Adrenal gland (tissue), 19 donors: Measurements from ENCODE around the gene GPAT2. TPM values are rescaled to one million over a fixed set of nuclear protein-coding genes. Genes with fewer than 3 reads are reported as not detected.
"Not testable (repeated sequence)": the region's sequence is repeated elsewhere in the genome, so short reads cannot be mapped to it uniquely, and the experiment has no call there.

Source experiments
- DNase-seq, 7 donors: peaks; one replicate each; pipeline ENCODE4 v3.0.0-alpha.2; 2019 to 2020
- H3K27ac ChIP-seq, 5 donors: fragments of 200-600 bp; sonication (generic) in 4 of 5; 1 replicate in 3 of 5; 2 replicates in 2 of 5; pipeline versions ENCODE4 v1.5.1 to v1.8.0; 2016 to 2020; ENCODE audit warnings: mild to moderate bottlenecking in 1 of 5
- H3K27me3 ChIP-seq: fragments of 200-600 bp; 2 replicates; pipeline ENCODE4 v1.8.0; 2021
- H3K36me3 ChIP-seq, 2 donors: fragments of 200-600 bp; replicated peaks in 1 of 2; 1 replicate in 1 of 2; 2 replicates in 1 of 2; pipeline versions ENCODE4 v1.5.1 to v1.8.0; 2018 to 2022
- H3K4me1 ChIP-seq, 2 donors: fragments of 200-600 bp; replicated peaks in 1 of 2; 1 replicate in 1 of 2; 2 replicates in 1 of 2; pipeline versions ENCODE4 v1.5.1 to v1.8.0; 2018 to 2021
- H3K4me3 ChIP-seq, 4 donors: fragments of 200-600 bp; sonication (generic) in 3 of 4; one replicate each; pipeline ENCODE4 v1.5.1; 2016 to 2018
- H3K9me3 ChIP-seq, 3 donors: fragments of 200-600 bp; sonication (generic) in 1 of 3; replicated peaks in 1 of 3; 1 replicate in 2 of 3; 2 replicates in 1 of 3; pipeline versions ENCODE4 v1.5.1 to v1.8.0; 2016 to 2021
- POLR2A ChIP-seq, 2 donors: fragments of 450-650 bp; IDR thresholded peaks; one replicate each; pipeline ENCODE4 v1.6.1; 2017; ENCODE audit warnings: antibody characterized with exemption in 2 of 2, mild to moderate bottlenecking in 2 of 2, moderate library complexity in 1 of 2
- WGBS, 4 donors: extraction: QIAGEN DNeasy Blood & Tissue Kit in 2 of 4; methylation state at CpG; one replicate each; pipeline versions ENCODE4 v1.1.5 to v1.1.7; 2013 to 2017; 5-methylcytosine and 5-hydroxymethylcytosine counted together
- intact Hi-C, 2 donors: fragments of 100-400 bp; cut with DNase I; formaldehyde crosslinking; loops; one replicate each; pipeline versions ENCODE4 v1.14.1 to v1.15.0; 2022 to 2023
- long read RNA-seq, 10 donors: library from polyadenylated mRNA in 3 of 10; unstranded in 2 of 10; stranded (forward) in 1 of 10; transcript quantifications; one replicate each; pipeline ENCODE4 v2.0.0 and lab custom pipeline, GENCODE V29; 2021 to 2026
- polyA plus RNA-seq, 3 donors: library from polyadenylated mRNA; stranded (reverse); fragments of 200-250 nt in 2 of 3; fragments of 350-450 nt in 1 of 3; fragmentation: Illumina TruSeq in 1 of 3; extraction: RNeasy Lipid Tissue Mini Kit (QIAGEN cat#74804) in 1 of 3; gene quantifications; one replicate each; pipeline ENCODE4 v1.2.3, GENCODE V29; 2013 to 2014
- total RNA-seq, 9 donors: library from RNA; depleted of rRNA in 4 of 9; stranded (reverse); fragments of >200 nt in 4 of 9; fragments of 120-200 nt in 1 of 9; fragmentation: NEBNext Ultra II Directional in 1 of 9; extraction: Animal tissue kit (Norgen Biotek cat#: 25700) in 1 of 9; gene quantifications; one replicate each; pipeline versions ENCODE4 v1.1.0 to v1.2.4, GENCODE V29; 2013 to 2023
- TF ChIP-seq, protein P1 (sequence below), 6 experiments: fragments of 450-650 bp in 4 of 6; fragments of 200-600 bp in 2 of 6; sonication (generic) in 1 of 6; IDR thresholded peaks; 1 replicate in 5 of 6; 2 replicates in 1 of 6; pipeline versions ENCODE4 v1.5.1 to v1.8.0; 2016 to 2021; ENCODE audit warnings: antibody characterized with exemption in 6 of 6, mild to moderate bottlenecking in 2 of 6, moderate library complexity in 1 of 6
- donor health status: healthy with polysubstance abuse.
- donor health status: Bipolar disorder and iron deficiency.
- donor health status: DM: yes; HTN: yes; CAD: no.
- donor health status: DM: no; HTN: no; CAD: no.
- donor health status: DM: no; HTN: no; CAD: no.
- donor health status: DM: yes; HTN: yes; CAD: no.

The GPAT2 gene, protein sequence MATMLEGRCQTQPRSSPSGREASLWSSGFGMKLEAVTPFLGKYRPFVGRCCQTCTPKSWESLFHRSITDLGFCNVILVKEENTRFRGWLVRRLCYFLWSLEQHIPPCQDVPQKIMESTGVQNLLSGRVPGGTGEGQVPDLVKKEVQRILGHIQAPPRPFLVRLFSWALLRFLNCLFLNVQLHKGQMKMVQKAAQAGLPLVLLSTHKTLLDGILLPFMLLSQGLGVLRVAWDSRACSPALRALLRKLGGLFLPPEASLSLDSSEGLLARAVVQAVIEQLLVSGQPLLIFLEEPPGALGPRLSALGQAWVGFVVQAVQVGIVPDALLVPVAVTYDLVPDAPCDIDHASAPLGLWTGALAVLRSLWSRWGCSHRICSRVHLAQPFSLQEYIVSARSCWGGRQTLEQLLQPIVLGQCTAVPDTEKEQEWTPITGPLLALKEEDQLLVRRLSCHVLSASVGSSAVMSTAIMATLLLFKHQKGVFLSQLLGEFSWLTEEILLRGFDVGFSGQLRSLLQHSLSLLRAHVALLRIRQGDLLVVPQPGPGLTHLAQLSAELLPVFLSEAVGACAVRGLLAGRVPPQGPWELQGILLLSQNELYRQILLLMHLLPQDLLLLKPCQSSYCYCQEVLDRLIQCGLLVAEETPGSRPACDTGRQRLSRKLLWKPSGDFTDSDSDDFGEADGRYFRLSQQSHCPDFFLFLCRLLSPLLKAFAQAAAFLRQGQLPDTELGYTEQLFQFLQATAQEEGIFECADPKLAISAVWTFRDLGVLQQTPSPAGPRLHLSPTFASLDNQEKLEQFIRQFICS
- total RNA-seq (1 to 10 TPM in 6 of 9 donors, under 1 TPM in 3; 0.30 to 2.3 (median 1.4) TPM), polyA plus RNA-seq (1 to 10 TPM in 2 of 3 donors, under 1 TPM in 1; 0.90 to 3.3 (median 1.2) TPM)
- long read RNA-seq, donor 1: 0 reads
- long read RNA-seq, donor 2: 0 reads
- long read RNA-seq, donor 3: 0 reads
- long read RNA-seq, donor 4: 0 reads
- long read RNA-seq, donor 5, partial matches to known transcripts: 1 of 9 reads
- long read RNA-seq, donor 5, other reads (novel, unspliced or antisense): 8 of 9 reads
- long read RNA-seq, donor 6, partial matches to known transcripts: 0 of 1 reads
- long read RNA-seq, donor 6, other reads (novel, unspliced or antisense): 1 of 1 reads
- long read RNA-seq, donor 7: 0 reads
- long read RNA-seq, donor 8: 0 reads
- long read RNA-seq, donor 9: 0 reads
- long read RNA-seq, donor 10: 0 reads

DNA sequence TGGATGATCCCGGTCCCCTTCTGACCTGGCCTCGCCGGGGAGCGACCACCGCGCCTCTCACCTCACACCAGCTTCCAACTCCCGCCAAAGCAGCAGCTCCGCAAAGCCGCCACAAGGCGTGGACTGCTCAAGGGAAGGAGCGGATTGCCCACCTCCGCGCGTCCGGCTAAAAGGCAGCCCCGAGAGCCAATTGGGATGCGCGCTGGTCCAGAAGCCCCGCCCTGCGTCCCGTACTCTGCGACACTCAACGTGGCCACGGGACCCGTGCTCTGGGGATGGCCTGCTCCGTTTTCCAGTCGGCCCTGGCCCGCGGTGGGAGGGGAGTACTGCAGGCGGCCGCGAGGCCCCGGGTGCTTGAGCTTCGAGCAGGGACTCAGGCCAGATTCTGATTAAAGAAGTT is at the start of gene GPAT2:
GPAT2 (minus strand) TSS at position 125 of the 400 bp plus-strand sequence. CDS start 2,557 bp downstream, outside the sequence.
- intact Hi-C loops, H3K9me3 ChIP-seq, H3K4me3 ChIP-seq, H3K4me1 ChIP-seq, H3K27me3 ChIP-seq, H3K27ac ChIP-seq, H3K36me3 ChIP-seq, DNase-seq: not testable (repeated sequence)
- WGBS, 4 donors: no CpG with 5 or more reads among the region's 34 CpGs

DNA sequence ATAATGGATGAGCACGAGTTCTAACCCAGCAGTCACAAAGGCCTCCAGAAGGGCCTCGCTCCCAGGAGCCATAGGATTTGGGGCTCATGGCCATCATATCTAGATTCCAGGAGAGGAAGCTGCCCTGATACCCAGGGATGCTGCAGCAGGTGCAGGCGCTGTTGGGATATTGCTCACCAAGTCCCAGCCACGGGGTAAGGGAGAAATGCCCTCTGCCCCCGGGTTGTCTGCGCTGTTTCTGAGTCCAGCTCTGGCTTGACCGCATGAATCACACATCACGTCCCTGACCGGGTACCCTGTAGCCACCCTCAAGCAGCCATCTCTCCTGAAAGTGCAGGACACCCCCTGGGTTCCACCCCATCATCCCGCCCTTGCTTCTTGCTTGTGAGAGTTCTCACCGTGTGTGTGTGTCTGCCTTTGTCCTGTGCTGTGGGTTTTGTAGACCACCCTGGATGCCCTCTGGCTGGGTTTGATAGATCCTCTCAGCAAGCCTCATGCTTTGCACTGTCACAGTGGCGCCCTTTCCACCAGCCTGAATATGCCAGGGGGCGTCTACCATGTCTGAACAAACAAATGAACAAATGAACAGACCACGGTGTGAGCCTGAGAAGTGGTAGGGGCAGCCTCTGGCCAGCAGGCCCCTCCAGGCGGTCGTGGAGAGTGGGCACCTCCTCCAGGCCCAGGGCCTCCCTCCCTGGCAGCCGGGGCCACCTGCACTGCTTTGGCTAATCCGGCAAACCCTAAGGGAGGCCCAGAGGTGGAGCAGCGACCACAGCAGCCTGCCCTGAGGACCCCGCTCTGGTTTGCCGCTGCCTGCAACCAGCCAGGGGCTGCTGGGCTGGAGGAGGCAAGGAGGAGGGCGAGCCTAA is 49.5 kb upstream of the GPAT2 start:
- peak in 2 of 7 donors; percentile 13 to 41 for DNase-seq
- no peaks in the 10 kb centered on the region for H3K9me3 ChIP-seq
- WGBS, 4 donors: 70 to 87% (median 82%) methylated on average over 16 to 22 of the region's 22 CpGs
- H3K36me3 ChIP-seq: no peaks in the 10 kb centered on the region
- H3K27me3 ChIP-seq: peaks cover 17% of the 10 kb centered on the region
- no peak overlapping the region for H3K4me3 ChIP-seq
- no peaks in the 10 kb centered on the region for H3K4me1 ChIP-seq
- TF ChIP-seq, protein P1, sequence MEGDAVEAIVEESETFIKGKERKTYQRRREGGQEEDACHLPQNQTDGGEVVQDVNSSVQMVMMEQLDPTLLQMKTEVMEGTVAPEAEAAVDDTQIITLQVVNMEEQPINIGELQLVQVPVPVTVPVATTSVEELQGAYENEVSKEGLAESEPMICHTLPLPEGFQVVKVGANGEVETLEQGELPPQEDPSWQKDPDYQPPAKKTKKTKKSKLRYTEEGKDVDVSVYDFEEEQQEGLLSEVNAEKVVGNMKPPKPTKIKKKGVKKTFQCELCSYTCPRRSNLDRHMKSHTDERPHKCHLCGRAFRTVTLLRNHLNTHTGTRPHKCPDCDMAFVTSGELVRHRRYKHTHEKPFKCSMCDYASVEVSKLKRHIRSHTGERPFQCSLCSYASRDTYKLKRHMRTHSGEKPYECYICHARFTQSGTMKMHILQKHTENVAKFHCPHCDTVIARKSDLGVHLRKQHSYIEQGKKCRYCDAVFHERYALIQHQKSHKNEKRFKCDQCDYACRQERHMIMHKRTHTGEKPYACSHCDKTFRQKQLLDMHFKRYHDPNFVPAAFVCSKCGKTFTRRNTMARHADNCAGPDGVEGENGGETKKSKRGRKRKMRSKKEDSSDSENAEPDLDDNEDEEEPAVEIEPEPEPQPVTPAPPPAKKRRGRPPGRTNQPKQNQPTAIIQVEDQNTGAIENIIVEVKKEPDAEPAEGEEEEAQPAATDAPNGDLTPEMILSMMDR (IDR thresholded peaks at IDR 0.05): no peak
- TF ChIP-seq POLR2A (IDR thresholded peaks at IDR 0.05): no peak
- intact Hi-C loops: no loop called here
- peak overlapping the region in 1 of 5 donors; percentile 15 for H3K27ac ChIP-seq

DNA sequence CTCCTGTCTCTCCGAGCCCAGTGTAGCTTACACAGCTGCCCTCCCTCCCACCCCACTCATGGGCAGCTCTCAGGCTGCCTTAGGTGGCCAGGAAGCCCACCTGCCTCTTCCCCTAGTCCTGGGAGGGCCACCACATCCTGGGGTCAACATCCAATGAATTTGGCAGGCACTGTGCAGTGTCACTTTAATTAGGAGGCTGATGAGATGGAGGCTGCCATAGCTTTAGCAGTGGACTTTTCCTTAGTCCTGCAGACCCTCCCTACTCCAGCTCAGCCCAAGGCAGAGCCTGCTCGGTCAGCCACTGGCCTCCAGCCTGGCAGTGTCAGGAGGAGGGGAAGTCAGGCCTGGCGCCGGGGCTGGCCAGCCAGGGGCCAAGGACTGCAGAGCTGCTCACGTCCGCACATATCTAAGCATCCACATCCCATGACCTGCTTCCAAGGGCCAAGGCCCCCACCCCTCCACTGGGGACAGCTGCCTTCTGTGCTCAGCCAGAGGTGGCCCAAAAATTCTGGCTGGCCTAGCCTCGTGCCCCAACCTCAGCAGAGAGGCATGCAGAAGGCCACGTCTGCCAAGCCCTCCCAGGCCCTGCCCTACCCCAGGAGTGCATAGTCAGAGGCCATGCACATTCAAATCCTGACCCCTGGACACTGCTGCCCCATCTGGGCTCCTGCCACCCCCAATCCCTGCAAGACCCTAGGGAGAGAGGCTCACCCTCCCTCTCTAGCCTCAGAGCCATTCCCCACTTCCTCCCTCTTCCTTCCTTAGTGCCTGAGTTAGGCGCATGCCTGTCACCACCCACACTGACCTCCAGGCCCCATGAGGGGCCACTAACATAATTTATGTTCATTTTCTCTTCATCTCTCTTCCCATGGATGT is 48.6 kb upstream of the GPAT2 start:
- peak in 3 of 7 donors; percentile 16 to 52 (median 31) for DNase-seq

More for the DNA sequence above, 48.6 kb upstream of the GPAT2 start:
- Histone ChIP-seq H3K36me3 (no peaks in the 10 kb centered on the region), H3K4me3 (no peak overlapping the region), H3K9me3 (no peaks in the 10 kb centered on the region), H3K4me1 (no peaks in the 10 kb centered on the region), H3K27me3 (peaks cover 17% of the 10 kb centered on the region), H3K27ac (peak overlapping the region in 2 of 5 donors; percentile 46 to 64)
- WGBS, 4 donors: 64 to 83% (median 67%) methylated on average over 4 to 9 of the region's 9 CpGs
- TF ChIP-seq, protein P1 (IDR thresholded peaks at IDR 0.05): no peak
- no peak for TF ChIP-seq POLR2A (IDR thresholded peaks at IDR 0.05)
- intact Hi-C loops: no loop called here
